Lung (tissue), 12 donors: ENCODE measurements around the gene NUP210L. TPM values are rescaled to one million over a fixed set of nuclear protein-coding genes. Genes with fewer than 3 reads are reported as not detected.
"Not testable (repeated sequence)": the region's sequence is repeated elsewhere in the genome, so short reads cannot be mapped to it uniquely, and the experiment has no call there.

Experiments used
- ATAC-seq: fragments of 200-7000 bp; cut with Tn5 transposase; one replicate; pipeline ENCODE4 v1.9.1; 2020; ENCODE audit warnings: moderate number of reproducible peaks; ENCODE audit not compliant: insufficient read depth, low FRiP score
- DNase-seq, 3 donors: peaks; one replicate each; pipeline ENCODE4 v3.0.0-alpha.2; 2013 to 2017
- H3K27ac ChIP-seq, 2 donors: one replicate each; pipeline ENCODE4 v1.5.1; 2013; ENCODE audit warnings: mild to moderate bottlenecking in 2 of 2, moderate library complexity in 2 of 2, control low read depth in 1 of 2, inconsistent platforms in 1 of 2, low read depth in 1 of 2, low read length in 1 of 2
- H3K27me3 ChIP-seq, 3 donors: one replicate each; pipeline ENCODE4 v1.5.1; 2013; ENCODE audit warnings: low read length in 2 of 3; ENCODE audit not compliant: control insufficient read depth in 3 of 3, insufficient read depth in 3 of 3
- H3K36me3 ChIP-seq, 4 donors: one replicate each; pipeline ENCODE4 v1.5.1; 2013; ENCODE audit warnings: low read length in 4 of 4, mild to moderate bottlenecking in 1 of 4, moderate library complexity in 1 of 4; ENCODE audit not compliant: control insufficient read depth in 4 of 4, insufficient read depth in 4 of 4
- H3K4me1 ChIP-seq, 5 donors: one replicate each; pipeline ENCODE4 v1.5.1; 2013; ENCODE audit warnings: low read length in 5 of 5, mild to moderate bottlenecking in 2 of 5, moderate library complexity in 1 of 5; ENCODE audit not compliant: control insufficient read depth in 5 of 5, insufficient read depth in 5 of 5
- H3K4me3 ChIP-seq: one replicate; pipeline ENCODE4 v1.5.1; 2013; ENCODE audit warnings: mild to moderate bottlenecking, control low read depth, moderate library complexity
- H3K9ac ChIP-seq, 2 donors: one replicate each; pipeline ENCODE4 v1.5.1; 2013; ENCODE audit warnings: low read length in 2 of 2, control low read depth in 1 of 2; ENCODE audit not compliant: insufficient read depth in 1 of 2
- H3K9me3 ChIP-seq, 4 donors: one replicate each; pipeline ENCODE4 v1.5.1; 2013; ENCODE audit warnings: low read length in 3 of 4, mild to moderate bottlenecking in 1 of 4, moderate library complexity in 1 of 4; ENCODE audit not compliant: control insufficient read depth in 4 of 4, insufficient read depth in 3 of 4
- whole genome bisulfite sequencing, 2 donors: extraction: QIAGEN DNeasy Blood & Tissue Kit; methylation state at CpG; one replicate each; pipeline ENCODE4 v1.1.7; 2013; 5-methylcytosine and 5-hydroxymethylcytosine counted together
- polyA plus RNA-seq, 2 donors: library from polyadenylated mRNA; stranded (reverse); fragments of 200-250 nt; gene quantifications; one replicate each; pipeline ENCODE4 v1.2.1, GENCODE V29; 2013
- total RNA-seq, 2 donors: library from RNA; depleted of rRNA in 1 of 2; stranded (reverse); fragments of >200 nt in 1 of 2; gene quantifications; one replicate each; pipeline ENCODE4 v1.2.1, GENCODE V29; 2014 to 2021
- TF ChIP-seq, protein P1 (sequence below): IDR thresholded peaks from 2 replicates; pipeline ENCODE4 v1.5.1; 2012; ENCODE audit warnings: mild to moderate bottlenecking; ENCODE audit errors: control extremely low read depth, extremely low read depth
- donor health status: control.
- donor health status: control.
- donor health status: Bipolar disorder and iron deficiency.
- donor health status: healthy.
- donor health status: DM: yes; HTN: yes; CAD: no.

NUP210L gene
- total and polyA plus RNA-seq, 4 donors = 0.03 to 0.26 (median 0.09) TPM

DNA sequence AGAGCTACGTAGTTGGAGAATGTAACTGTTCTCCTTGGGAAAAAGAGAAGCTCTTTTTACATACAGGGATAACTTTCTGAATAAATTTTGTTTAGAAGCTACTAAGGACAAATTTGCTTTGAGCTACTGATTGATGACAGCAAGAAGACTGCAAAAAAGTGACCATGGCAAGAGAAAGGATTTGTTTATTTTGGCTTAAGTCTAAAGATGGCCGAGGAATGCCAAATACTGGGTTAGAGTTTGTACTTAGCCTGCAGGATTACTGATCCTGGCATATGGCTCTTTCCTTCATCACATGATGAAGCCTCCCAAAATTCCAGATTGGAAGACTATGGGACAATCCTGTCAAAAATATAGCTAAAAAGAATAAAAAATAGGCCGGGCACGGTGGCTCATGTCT is 135.6 kb downstream of the NUP210L start:
- TF ChIP-seq, protein P1, sequence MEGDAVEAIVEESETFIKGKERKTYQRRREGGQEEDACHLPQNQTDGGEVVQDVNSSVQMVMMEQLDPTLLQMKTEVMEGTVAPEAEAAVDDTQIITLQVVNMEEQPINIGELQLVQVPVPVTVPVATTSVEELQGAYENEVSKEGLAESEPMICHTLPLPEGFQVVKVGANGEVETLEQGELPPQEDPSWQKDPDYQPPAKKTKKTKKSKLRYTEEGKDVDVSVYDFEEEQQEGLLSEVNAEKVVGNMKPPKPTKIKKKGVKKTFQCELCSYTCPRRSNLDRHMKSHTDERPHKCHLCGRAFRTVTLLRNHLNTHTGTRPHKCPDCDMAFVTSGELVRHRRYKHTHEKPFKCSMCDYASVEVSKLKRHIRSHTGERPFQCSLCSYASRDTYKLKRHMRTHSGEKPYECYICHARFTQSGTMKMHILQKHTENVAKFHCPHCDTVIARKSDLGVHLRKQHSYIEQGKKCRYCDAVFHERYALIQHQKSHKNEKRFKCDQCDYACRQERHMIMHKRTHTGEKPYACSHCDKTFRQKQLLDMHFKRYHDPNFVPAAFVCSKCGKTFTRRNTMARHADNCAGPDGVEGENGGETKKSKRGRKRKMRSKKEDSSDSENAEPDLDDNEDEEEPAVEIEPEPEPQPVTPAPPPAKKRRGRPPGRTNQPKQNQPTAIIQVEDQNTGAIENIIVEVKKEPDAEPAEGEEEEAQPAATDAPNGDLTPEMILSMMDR = no peak

DNA sequence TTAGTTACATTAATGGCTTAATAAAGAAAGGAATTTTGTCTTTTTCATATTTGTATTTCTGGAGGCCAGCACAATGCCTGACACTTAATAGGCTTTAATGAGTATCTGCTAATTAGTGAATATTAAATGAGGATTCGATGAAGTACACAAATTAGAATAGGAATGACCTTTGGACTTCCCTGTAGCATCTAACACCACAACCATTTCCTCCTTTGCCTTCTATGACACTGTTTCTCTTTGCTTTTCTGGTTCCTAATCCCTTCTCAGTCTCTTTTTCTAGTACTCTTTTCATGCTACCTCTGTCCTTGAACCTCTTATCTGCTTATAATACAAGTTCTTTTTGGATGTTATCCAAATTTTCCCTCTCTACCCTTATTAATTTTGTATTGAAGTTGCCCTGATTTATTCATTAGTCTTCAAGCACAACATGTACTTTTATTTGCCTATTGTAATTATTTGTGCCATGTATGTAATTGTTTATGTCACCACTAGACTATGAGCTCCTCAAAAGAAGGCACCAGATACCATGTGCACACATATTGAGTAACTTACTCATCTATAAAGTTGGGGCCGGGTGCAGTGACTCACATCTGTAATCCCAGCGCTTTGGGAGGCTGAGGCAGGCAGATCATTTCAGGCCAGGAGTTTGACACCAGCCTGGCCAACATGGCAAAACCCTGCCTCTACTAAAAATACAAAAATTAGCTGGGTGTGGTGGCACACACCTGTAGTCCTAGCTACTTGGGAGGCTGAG is 140.5 kb downstream of the NUP210L start:
- WGBS, 2 donors = 86 to 95% methylated on average over 3 of the region's 3 CpGs
- ATAC-seq (no peak), DNase-seq (no peak)
- TF ChIP-seq, protein P1 = no peak
- Histone ChIP-seq H3K4me1 (no peaks in the 10 kb centered on the region), H3K9ac (no peak overlapping the region), H3K27ac (no peak overlapping the region), H3K4me3 (no peak overlapping the region), H3K36me3 (no peaks in the 10 kb centered on the region), H3K27me3 (no peaks in the 10 kb centered on the region), H3K9me3 (no peaks in the 10 kb centered on the region)

More for the DNA sequence above, 135.6 kb downstream of the NUP210L start:
- Histone ChIP-seq H3K9me3 (no peaks in the 10 kb centered on the region), H3K9ac (no peak overlapping the region), H3K36me3 (no peaks in the 10 kb centered on the region), H3K27ac (no peak overlapping the region), H3K4me3 (no peak overlapping the region), H3K27me3 (no peaks in the 10 kb centered on the region), H3K4me1 (no peaks in the 10 kb centered on the region)
- WGBS, 2 donors = 84 to 93% methylated on average over 4 of the region's 4 CpGs
- DNase-seq (no peak), ATAC-seq (no peak)

DNA sequence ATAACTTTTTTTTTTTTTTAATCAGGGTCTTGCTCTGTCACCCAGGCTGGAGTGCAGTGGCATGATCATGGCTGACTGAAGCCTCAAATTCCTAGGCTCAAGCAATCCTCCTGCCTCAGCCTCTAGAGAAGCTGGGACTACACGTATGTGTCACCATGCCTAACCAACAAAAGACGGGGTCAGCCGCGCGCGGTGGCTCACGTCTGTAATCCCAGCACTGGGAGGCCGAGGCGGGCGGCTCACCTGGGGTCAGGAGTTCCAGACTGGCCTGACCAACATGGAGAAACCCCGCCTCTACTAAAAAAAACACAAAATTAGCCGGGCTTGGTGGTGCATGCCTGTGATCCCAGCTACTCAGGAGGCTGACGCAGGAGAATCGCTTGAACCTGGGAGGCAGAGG is 142.3 kb downstream of the NUP210L start:
- H3K4me3 ChIP-seq, DNase-seq, H3K27me3 ChIP-seq, H3K9me3 ChIP-seq, H3K36me3 ChIP-seq, ATAC-seq, H3K4me1 ChIP-seq, H3K9ac ChIP-seq, H3K27ac ChIP-seq: not testable (repeated sequence)
- 96 to 97% methylated on average over 14 of the region's 14 CpGs for WGBS, 2 donors

DNA sequence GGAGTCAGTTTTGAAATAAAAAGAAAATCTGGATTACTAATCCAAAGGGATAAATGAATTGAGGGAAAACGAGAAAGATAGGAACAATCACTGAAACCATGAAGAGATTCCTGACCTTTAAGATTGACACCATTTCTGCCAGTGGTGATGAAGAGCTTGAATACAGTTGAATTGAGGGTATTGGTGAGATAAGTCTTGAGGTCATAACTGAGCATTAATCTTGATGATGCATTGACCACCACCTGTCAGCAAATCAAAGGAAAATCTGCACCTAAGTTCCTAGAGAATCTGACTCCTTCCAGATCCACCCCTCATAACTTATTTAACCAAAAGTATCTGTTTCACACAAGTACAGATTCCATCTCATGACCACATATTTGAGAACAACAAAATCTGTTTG is 142.7 kb downstream of the NUP210L start:
- Histone ChIP-seq H3K4me3 (no peak overlapping the region), H3K36me3 (no peaks in the 10 kb centered on the region), H3K9me3 (no peaks in the 10 kb centered on the region), H3K9ac (no peak overlapping the region), H3K4me1 (no peaks in the 10 kb centered on the region), H3K27me3 (no peaks in the 10 kb centered on the region), H3K27ac (no peak overlapping the region)
- DNase-seq (no peak), ATAC-seq (no peak)
- TF ChIP-seq, protein P1 = no peak
- 69 to 86% methylated on average over 1 of the region's 1 CpG for WGBS, 2 donors
